ENCODE measurements around the gene CCT2.

GRCh38 chr12:69548687-69549086, 36.6 kb upstream of the CCT2 start:
- no peak for TF ChIP-seq DPF2 (IDR thresholded peaks at IDR 0.05)
- TF ChIP-seq CTCF (IDR thresholded peaks at IDR 0.05 in 2 of 3, conservative IDR thresholded peaks at IDR 0.05 in 1 of 3; ENCODE audit: control insufficient read depth in 2 of 3, extremely low read depth in 1 of 3, insufficient read depth in 1 of 3, low read depth in 3 of 3, low read length in 3 of 3) = no peak
- TF ChIP-seq, protein P1, sequence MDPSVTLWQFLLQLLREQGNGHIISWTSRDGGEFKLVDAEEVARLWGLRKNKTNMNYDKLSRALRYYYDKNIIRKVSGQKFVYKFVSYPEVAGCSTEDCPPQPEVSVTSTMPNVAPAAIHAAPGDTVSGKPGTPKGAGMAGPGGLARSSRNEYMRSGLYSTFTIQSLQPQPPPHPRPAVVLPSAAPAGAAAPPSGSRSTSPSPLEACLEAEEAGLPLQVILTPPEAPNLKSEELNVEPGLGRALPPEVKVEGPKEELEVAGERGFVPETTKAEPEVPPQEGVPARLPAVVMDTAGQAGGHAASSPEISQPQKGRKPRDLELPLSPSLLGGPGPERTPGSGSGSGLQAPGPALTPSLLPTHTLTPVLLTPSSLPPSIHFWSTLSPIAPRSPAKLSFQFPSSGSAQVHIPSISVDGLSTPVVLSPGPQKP (IDR thresholded peaks at IDR 0.05; ENCODE audit: low read depth, low read length) = no peak
- TF ChIP-seq RCOR1 (conservative IDR thresholded peaks at IDR 0.05; ENCODE audit: low read depth, low read length) = no peak
- no peak for TF ChIP-seq E4F1 (IDR thresholded peaks at IDR 0.05; ENCODE audit: borderline replicate concordance, partially characterized antibody)
- no peak for TF ChIP-seq TAF1 (IDR thresholded peaks at IDR 0.05; ENCODE audit: borderline replicate concordance, low read depth, low read length)
- TF ChIP-seq HCFC1 (IDR thresholded peaks at IDR 0.05; ENCODE audit: low read length) = no peak
